Keratinocyte (primary cell): Measurements from ENCODE around the gene ZNF99. TPM values are rescaled to one million over a fixed set of nuclear protein-coding genes. Genes with fewer than 3 reads are reported as not detected.
"Not testable (repeated sequence)": the region's sequence is repeated elsewhere in the genome, so short reads cannot be mapped to it uniquely, and the experiment has no call there.

Experiments used
- DNase-seq: peaks from one replicate; pipeline ENCODE4 v3.0.0-alpha.2; 2011; ENCODE audit warnings: low read depth, missing footprints, low spot score
- FAIRE-seq: peaks from 2 replicates; lab custom pipeline; 2011; peaks lifted over from hg19 to GRCh38; lab: Jason Lieb, UNC
- H2AFZ ChIP-seq: 2 replicates; pipeline ENCODE4 v1.6.0; 2012; ENCODE audit warnings: low read length, control low read depth, inconsistent platforms; ENCODE audit not compliant: control insufficient read depth
- H3K27ac ChIP-seq: 2 replicates; pipeline ENCODE4 v1.5.1; 2011; ENCODE audit warnings: low read length; ENCODE audit not compliant: control insufficient read depth, insufficient read depth
- H3K27me3 ChIP-seq: 3 replicates; pipeline ENCODE4 v1.6.0; 2011; ENCODE audit warnings: low read length; ENCODE audit not compliant: control insufficient read depth, insufficient read depth; ENCODE audit errors: extremely low read depth
- H3K36me3 ChIP-seq, 2 experiments: 2 replicates in 1 of 2; 3 replicates in 1 of 2; pipeline ENCODE4 v1.5.1; 2011; ENCODE audit warnings: low read length in 2 of 2, mild to moderate bottlenecking in 1 of 2; ENCODE audit not compliant: control insufficient read depth in 2 of 2, insufficient read depth in 2 of 2; ENCODE audit errors: extremely low read depth in 1 of 2
- H3K4me1 ChIP-seq: 3 replicates; pipeline ENCODE4 v1.5.1; 2011; ENCODE audit warnings: low read length; ENCODE audit not compliant: control insufficient read depth, insufficient read depth; ENCODE audit errors: extremely low read depth
- H3K4me2 ChIP-seq: 3 replicates; pipeline ENCODE4 v1.6.0; 2011; ENCODE audit warnings: low read depth, low read length; ENCODE audit not compliant: control insufficient read depth, insufficient read depth; ENCODE audit errors: extremely low read depth
- H3K4me3 ChIP-seq, 3 experiments: fragments of 200-600 bp in 1 of 3; sonication (generic) in 1 of 3; 2 replicates in 2 of 3; 3 replicates in 1 of 3; pipeline ENCODE4 v1.5.1; 2011 to 2016; ENCODE audit warnings: low read length in 3 of 3, mild to moderate bottlenecking in 3 of 3, control low read depth in 2 of 3, inconsistent platforms in 1 of 3, low read depth in 1 of 3, mixed read lengths in 1 of 3, mixed run types in 1 of 3, moderate library complexity in 1 of 3; ENCODE audit not compliant: control insufficient read depth in 2 of 3, insufficient read depth in 2 of 3; ENCODE audit errors: extremely low read depth in 1 of 3
- H3K79me2 ChIP-seq: 2 replicates; pipeline ENCODE4 v1.6.0; 2012; ENCODE audit warnings: low read length; ENCODE audit not compliant: control insufficient read depth, insufficient read depth
- H3K9ac ChIP-seq: 3 replicates; pipeline ENCODE4 v1.6.0; 2011; ENCODE audit warnings: low read length; ENCODE audit not compliant: control insufficient read depth, insufficient read depth; ENCODE audit errors: extremely low read depth
- H3K9me1 ChIP-seq: 3 replicates; pipeline ENCODE4 v1.6.0; 2011; ENCODE audit warnings: low read length; ENCODE audit not compliant: control insufficient read depth, insufficient read depth; ENCODE audit errors: extremely low read depth
- H3K9me3 ChIP-seq: 2 replicates; pipeline ENCODE4 v1.5.1; 2012; ENCODE audit warnings: low read depth, low read length; ENCODE audit not compliant: control insufficient read depth
- H4K20me1 ChIP-seq: 3 replicates; pipeline ENCODE4 v1.6.0; 2011; ENCODE audit warnings: low read length; ENCODE audit not compliant: control insufficient read depth, insufficient read depth; ENCODE audit errors: extremely low read depth
- CTCF ChIP-seq, 3 experiments: IDR thresholded peaks in 1 of 3; conservative IDR thresholded peaks in 1 of 3; optimal IDR thresholded peaks in 1 of 3; 2 replicates in 2 of 3; 3 replicates in 1 of 3; pipeline versions ENCODE3 to v1.5.1; 2011; ENCODE audit warnings: low read length in 3 of 3, mild to moderate bottlenecking in 3 of 3, moderate library complexity in 2 of 3, control low read depth in 1 of 3, inconsistent platforms in 1 of 3; ENCODE audit not compliant: insufficient read depth in 2 of 3; ENCODE audit errors: extremely low read depth in 1 of 3
- EZH2 ChIP-seq: IDR thresholded peaks from one replicate; pipeline ENCODE4 v1.6.1; 2012; ENCODE audit warnings: inconsistent platforms, mild to moderate bottlenecking, low read length, moderate library complexity
- dilution Hi-C: fragments of 300-500 bp; cut with MboI; formaldehyde crosslinking; loops from one replicate; pipeline ENCODE4 v1.7.0; 2020; ENCODE audit warnings: low sequenced_read_pairs; ENCODE audit not compliant: extremely low pct_ligation_motif_present
- polyA plus RNA-seq, 5 experiments: library from polyadenylated mRNA; depleted of rRNA in 3 of 5; stranded (reverse) in 3 of 5; stranded (forward) in 1 of 5; unstranded in 1 of 5; fragments of >200 nt; gene quantifications; 1 replicate in 1 of 5; 2 replicates in 3 of 5; 3 replicates in 1 of 5; pipeline versions ENCODE4 v1.2.1 to v1.2.3, GENCODE V29; 2011 to 2012; ENCODE audit warnings: missing spikeins in 2 of 5, low read depth in 1 of 5, low replicate concordance in 1 of 5

The ZNF99 gene
- polyA plus RNA-seq, 1 donor (not counting 4 experiments of a cell fraction or from before 2014, with no cell fraction given) = not detected

- no peaks in the 10 kb centered on the region for H3K9me1 ChIP-seq
- FAIRE-seq (no peak), DNase-seq (no peak)
- no peaks in the 10 kb centered on the region for H3K27me3 ChIP-seq
- no peak overlapping the region for H2AFZ ChIP-seq
- no peaks in the 10 kb centered on the region for H3K4me1 ChIP-seq
- TF ChIP-seq CTCF (optimal IDR thresholded peaks at IDR 0.05 in 1 of 3, IDR thresholded peaks at IDR 0.05 in 1 of 3, conservative IDR thresholded peaks at IDR 0.05 in 1 of 3; ENCODE audit: extremely low read depth in 1 of 3, insufficient read depth in 2 of 3, low read length in 3 of 3) (no peak), EZH2 (no peak)
- H3K79me2 ChIP-seq = no peaks in the 10 kb centered on the region
- peaks cover 6% of the 10 kb centered on the region for H3K9me3 ChIP-seq
- H3K9ac ChIP-seq = no peak overlapping the region
- H3K4me3 ChIP-seq = no peak overlapping the region
- dilution Hi-C loops = no loop called here
- no peaks in the 10 kb centered on the region for H3K36me3 ChIP-seq
- no peak overlapping the region for H3K4me2 ChIP-seq
- H4K20me1 ChIP-seq = no peaks in the 10 kb centered on the region
- H3K27ac ChIP-seq = no peak overlapping the region
These were observed 50.3 kb downstream of the ZNF99 start for GRCh38 chr19:22733691-22734090.

DNA sequence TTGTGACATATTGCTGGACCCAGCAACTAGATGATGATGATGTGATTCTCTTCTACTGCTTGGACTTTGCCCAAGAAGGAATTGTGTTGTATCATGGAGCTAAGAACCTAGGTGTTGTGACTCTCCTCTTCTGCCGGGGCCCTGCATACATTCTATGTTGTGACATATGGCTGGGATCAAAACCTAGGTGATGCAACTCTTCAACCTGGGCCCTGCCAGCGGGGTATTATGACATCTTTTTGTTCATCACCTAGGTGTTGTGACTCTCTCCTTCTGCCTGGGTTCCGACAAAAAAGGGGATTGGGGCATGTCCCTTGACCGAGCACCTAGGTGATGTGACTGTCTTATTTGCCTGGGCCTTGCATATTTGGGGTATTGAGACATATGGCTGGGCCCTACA is 55.7 kb downstream of the ZNF99 start:
- H3K27ac ChIP-seq, DNase-seq, dilution Hi-C loops, H3K79me2 ChIP-seq, H3K4me3 ChIP-seq, H3K9me1 ChIP-seq, H3K9ac ChIP-seq, H3K4me1 ChIP-seq, H3K27me3 ChIP-seq, H2AFZ ChIP-seq, H3K4me2 ChIP-seq, FAIRE-seq, H4K20me1 ChIP-seq, H3K36me3 ChIP-seq, H3K9me3 ChIP-seq: not testable (repeated sequence)

DNA sequence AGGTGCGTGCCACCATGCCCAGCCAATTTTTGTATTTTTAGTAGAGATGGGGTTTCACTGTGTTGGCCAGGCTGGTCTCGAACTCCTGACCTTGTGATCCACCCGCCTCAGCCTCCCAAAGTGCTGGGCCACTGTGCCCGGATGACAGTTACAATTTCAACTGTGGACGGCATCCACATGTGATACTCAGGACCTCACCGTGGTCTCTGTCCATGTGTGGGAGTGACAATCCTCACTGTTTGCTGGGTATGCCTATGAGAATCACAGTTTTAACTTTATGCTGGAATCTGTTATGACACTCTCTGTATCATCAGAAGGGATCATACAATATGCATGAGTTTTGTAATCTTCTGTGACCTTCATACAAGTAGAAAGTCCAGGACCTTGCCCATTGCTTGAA is 62.4 kb downstream of the ZNF99 start:
- FAIRE-seq, H3K4me1 ChIP-seq, H3K9me3 ChIP-seq, H3K4me3 ChIP-seq, H3K4me2 ChIP-seq, H2AFZ ChIP-seq, H3K27ac ChIP-seq, dilution Hi-C loops, H3K27me3 ChIP-seq, H3K9ac ChIP-seq, DNase-seq, H3K36me3 ChIP-seq, H3K79me2 ChIP-seq, H4K20me1 ChIP-seq, H3K9me1 ChIP-seq: not testable (repeated sequence)
